NT2/D1 (cell line): ENCODE data around the gene FANCD2.
"Not testable (repeated sequence)": the region's sequence is repeated elsewhere in the genome, so short reads cannot be mapped to it uniquely, and the experiment has no call there.

Experiments
- SUZ12 ChIP-seq: IDR thresholded peaks from 2 replicates; pipeline ENCODE4 v1.6.1; 2011; ENCODE audit not compliant: insufficient read length, insufficient read depth; ENCODE audit errors: extremely low read depth
- ZNF274 ChIP-seq: IDR thresholded peaks from 2 replicates; pipeline ENCODE4 v1.6.1; 2011; ENCODE audit warnings: mild to moderate bottlenecking, low read depth, low read length

DNA sequence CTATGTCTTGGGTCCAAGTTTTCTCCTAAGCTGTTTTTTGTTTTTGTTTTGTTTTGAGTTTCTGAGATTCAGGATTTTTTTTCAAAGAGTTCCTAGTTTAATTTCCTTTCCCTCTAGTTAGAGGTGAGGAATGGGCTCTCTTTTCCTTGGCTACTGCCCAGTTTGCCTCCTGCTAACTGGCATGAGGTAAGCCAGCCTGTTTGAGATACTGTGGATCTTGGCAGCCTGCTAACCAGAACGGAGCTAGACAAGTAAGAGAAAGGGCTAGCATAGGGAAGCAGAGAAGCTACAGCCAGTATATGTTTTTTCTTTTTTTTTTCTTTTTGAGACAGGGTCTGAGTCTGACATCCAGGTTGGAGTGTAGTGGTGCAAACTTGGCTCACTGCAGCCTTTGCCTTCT lies 64.5 kb downstream of the FANCD2 start:
- TF ChIP-seq SUZ12, ZNF274: not testable (repeated sequence)
